ENCODE measurements around the gene SLC35E1.
A peak's percentile ranks its signal among the peaks of the same experiment; 100 is the strongest.
"Not testable (repeated sequence)": the region's sequence is repeated elsewhere in the genome, so short reads cannot be mapped to it uniquely, and the experiment has no call there.

Gene SLC35E1

DNA sequence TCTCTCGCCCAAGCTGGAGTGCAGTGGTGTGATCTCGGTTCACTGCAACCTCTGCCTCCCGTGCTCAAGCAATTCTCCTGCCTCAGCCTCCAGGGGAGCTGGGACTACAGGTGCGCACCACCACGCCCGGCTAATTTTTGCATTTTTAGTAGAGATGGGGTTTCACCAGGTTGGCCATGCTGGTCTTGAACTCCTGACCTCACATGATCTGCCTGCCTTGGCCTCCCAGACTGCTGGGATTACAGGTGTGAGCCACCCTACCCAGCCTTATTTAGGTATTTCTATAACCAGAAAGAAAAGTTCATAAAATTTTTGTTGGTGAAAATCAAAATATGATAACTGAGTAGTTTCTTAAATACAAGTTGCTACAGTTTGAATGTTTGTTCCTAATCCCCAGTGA, 28.5 kb downstream of the SLC35E1 start:
- DNase-seq: not testable (repeated sequence)

DNA sequence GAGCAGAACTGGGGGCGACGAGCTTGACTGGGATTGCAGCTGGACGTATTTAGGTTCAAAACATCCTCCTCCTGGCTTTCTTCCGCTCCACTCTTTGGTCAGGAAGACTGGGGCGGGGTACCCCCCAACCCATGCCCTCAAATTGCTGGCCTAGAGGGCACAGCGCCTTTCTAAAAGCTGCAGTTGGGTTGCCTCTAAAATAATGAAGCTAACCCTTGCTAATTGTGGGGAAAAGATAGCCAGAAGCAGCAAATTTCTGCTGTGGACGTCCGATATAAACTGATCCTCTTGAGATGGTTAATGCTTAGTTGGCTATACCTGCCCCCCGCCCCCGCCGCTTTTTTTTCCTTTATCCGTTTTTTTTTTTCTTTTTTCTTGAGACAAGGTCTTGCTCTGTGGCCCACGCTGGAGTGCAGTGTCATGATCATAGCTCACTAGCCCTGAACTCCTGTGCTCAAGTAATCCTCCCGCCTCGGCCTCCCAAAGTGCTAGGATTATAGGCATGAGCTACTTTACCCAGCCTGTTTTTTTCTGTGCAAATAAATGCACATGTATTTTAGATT, 29.2 kb downstream of the SLC35E1 start:
- no peak for DNase-seq

- DNase-seq: peak; percentile 92
Measured at GRCh38 chr19:16542045-16542909, 29.9 kb downstream of the SLC35E1 start, which contains the start of gene CHERP. CHERP (minus strand) TSS chr19:16542437; CDS start chr19:16542378, 59 bp downstream.

DNA sequence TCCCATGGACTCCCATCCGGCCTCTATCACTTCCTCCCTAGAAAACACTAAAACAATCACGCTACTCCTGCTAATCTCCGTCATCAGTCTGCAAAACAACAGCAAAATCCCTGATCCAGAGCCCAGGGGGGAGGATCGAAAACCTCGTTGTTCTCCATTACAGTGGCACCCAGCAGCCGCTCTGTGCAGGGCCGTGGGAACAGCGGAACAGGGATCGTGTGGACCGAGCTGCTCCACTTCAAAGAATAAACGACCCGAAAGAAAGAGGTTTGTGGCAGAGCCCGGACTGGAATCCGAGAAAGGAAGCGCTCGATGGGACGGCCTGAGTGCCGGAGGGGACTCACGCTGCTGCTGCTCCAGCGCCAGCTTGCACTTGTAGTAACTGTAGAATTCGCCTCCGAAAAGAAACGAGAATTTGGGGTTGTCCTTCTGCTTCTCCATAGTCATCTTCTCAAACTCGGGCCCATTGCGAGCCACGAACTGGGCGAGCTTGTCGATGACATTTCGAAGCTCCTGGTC, 30.6 kb downstream of the SLC35E1 start:
- DNase-seq: no peak

- DNase-seq: no peak
Measured at GRCh38 chr19:16540948-16541347, 31.3 kb downstream of the SLC35E1 start.

GRCh38 chr19:16537111-16537510, 35.1 kb downstream of the SLC35E1 start:
- DNase-seq: no peak

DNA sequence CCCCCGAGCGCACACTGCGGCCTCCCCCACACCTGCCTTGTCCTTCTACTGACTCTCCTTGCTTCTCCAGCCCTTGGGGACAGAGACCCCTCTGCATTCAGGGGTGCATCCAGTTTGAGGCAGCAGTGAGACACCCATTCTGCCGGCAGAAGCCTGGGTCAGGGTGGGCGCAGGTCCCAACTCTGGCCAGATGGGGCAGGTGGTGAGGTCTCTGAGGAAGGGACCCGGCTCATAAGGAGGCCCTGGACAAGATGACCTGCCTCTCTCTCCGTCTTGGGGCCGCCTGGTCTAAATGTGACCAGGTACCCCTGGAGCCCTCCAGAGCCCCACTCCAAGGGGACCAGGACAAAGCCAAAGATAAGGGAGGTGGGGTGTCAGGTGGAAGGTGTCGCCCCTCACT, 36.1 kb downstream of the SLC35E1 start:
- no peak for DNase-seq

DNA sequence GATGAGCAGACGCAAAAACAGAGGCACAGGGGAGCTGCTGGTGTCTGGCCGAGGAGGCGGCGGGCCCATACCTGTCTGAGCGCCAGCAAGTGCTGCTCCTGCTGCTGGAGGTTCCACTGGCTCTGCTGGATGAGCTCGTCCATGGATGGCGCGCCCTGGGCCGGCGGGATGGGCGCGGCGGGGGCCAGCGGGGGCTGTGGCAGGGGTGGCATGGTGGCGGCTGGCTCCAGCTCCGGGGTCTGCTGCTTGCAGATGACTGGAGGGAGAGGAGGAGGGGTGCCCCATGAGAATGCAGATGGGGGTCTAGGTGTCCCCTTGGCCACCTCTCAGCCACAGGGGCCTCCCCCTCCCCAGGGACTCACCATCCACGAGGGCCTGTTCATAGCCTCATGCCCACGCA, 36.8 kb downstream of the SLC35E1 start:
- no peak for DNase-seq

DNA sequence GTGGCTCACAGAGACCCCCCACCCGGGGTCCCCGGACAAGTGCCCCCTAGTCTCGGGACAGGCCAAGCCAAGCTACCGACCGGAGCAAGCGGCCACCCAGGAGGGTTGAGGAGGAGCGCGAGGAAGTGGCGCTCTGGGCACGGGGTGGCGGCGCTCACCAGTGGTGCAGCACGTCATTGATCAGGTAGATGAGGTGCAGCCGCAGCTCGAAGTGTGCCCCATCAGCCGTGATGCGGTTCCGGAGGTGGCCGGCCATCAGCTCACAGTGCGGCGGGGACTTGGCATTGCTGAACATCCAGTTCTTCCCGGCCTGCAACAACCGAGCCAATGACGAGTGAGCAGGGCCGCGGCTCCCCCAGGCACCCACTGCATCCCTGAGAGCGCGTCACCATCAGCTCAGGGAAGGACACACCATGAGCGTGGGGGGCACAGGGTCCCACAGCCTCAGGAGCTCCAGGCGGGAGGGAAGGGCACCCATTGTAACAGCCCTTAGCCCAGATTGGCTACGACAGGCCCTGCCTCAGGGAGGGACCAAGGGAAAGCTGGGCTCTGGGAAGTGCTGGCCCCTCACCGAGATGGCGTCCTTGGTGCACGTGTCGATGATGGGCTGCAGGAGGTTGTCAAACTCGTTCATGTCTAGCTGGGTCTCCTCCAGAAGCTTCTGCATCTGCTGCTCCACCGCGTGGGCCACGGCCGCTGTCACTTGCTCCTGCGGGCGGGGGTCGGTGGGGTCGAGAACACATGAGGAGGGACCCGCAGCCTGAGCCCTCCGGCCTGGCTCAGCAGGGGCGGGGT, 39.6 kb downstream of the SLC35E1 start:
- DNase-seq: no peak

GRCh38 chr19:16531380-16531669, 40.9 kb downstream of the SLC35E1 start:
- DNase-seq: no peak

GRCh38 chr19:16530540-16531379, 41.5 kb downstream of the SLC35E1 start:
- DNase-seq: no peak

DNA sequence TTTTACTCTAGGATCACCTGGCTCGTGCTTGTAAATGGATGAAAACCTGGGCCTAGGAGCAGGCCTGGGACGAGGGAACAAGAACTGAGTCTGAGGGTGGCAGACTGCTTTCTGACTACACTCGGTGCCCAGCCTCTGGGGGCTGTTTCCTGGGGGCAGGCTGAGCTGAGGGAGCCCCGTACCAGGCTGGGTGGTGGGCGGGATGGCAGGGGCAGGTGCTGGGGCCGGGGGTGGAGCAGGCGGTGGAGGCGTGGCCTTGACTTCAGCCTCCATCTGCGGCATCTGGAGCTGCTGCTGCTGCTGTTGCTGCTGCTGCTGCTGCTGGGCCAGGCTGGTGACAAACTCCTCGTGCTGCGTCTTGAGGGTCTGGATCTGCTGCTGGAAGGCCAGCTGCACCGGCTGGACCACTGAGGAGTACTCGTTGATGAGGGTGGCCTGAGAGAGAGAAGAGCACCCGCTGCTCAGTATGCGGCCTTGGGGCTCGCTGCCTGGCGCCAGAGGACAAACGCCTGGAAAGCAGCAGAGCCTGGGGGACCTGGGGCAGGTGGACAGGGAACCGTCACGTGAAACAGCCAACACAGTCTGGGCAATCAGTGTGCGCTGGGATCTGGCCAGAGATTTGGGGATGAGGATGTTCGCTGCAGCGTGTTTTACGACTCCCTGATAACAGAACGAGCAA, 42.6 kb downstream of the SLC35E1 start:
- no peak for DNase-seq

- DNase-seq: peak; percentile 45
Measured at GRCh38 chr19:16527971-16528521, 44.2 kb downstream of the SLC35E1 start.

- DNase-seq: no peak
Measured at GRCh38 chr19:16527334-16527935, 44.8 kb downstream of the SLC35E1 start.

DNA sequence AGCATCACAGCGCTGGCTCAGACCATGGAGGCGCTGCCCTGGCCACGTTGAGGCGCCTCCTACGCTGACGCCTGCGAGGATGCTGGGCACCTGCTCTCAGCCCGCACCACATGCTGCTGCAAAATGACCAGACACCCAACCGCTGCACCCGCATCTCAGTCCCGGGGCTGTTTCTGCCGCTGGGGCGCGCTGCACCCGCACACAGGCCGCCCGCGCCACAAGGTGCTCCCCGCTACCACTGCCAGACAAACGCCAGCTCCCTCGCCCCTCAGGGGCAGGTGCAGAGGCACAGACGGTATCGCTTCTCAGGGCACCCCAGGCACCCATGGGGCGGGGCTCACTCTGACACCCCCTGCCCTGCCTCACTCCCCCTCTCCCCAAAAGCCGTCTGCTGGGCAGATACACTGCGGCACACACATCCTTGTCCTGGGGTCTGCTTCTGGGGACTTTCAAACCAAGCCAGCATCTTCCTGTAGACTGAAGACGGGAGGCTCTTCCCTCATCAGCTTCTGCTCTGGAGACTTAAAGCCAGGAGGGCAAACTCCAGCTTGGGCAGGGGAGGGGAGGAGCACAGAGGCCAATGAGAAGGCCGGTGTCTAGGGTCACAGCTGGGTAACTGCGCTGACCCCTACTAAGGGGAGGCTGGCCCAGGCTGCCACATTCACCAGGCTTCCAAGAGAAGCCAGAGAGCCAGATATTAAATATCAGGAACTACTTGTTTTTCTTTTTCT, 46.3 kb downstream of the SLC35E1 start:
- DNase-seq: no peak

GRCh38 chr19:16524991-16525734, 47.1 kb downstream of the SLC35E1 start:
- DNase-seq: no peak

DNA sequence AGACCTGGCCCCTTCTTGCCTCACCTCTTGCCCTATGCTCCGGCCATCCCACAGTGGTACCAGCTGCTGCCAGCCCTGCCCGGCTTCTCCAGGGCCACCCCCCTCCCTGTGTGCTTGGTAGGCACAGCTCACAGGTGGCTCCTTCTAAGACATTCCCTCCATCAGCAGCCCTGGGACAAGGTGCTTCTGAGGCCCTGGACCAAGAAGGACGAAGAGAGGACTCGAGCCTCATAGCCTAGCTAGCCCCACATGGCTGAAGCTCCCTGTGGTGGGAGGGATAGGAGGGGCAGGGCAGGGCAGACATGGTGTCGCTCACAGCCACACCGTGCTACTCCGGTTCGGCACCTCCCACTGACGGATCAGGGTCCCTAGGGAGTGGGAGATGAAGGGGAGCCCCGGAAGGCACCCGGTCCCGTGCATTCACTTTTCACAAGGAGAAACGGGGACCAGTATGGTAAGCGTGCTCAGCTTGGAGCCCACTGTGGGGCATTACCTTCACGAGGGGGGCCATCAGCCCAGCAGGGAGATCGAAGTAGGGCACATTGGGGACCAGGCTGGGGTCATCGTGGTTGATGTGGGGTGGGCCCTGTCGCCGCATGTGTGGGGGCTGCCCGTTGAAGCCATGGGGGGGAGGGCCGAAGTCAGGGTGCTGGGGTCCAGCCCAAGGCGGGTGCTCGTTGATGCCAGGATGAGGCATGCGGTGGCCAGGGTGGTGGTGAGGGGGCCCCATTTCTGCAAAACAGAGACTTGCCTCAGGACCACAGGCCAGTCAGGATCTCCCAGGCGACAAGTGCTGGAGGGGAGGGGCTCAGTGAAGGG, 49.4 kb downstream of the SLC35E1 start:
- DNase-seq: no peak

DNA sequence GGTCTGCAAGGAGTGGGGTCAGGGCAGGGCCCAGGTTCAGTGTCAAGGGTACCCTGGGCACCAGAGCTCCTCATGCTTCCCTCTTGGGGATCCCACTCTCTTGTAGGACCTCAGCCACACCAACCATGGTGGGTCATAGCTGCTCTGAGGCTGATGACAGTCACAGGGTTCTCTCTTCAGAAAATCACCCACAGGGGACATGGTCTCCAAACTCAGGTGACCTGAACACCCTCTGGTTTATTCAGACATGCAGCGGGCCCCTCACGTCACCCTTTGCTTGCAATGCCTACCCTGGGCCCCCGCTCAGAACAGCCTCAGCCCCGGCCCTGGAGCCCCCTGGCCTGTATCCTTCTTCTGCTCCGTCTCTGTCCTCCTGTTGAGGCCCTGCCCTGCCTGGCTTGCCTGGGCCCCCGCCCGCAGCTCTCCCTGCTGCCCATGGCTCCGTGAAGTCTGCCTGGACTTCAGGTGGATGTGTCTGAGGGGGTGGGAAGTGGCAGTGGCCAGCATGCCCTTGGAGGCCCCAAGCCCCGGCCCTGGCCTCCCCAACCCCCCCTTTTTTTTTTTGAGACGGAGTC, 50.4 kb downstream of the SLC35E1 start:
- no peak for DNase-seq
